ENCODE results near the gene MED13L. TPM values are rescaled to one million over a fixed set of nuclear protein-coding genes. Genes with fewer than 3 reads are reported as not detected.

The MED13L gene
- total RNA-seq, 1 donor from 2014 or later: 39.8 TPM

DNA sequence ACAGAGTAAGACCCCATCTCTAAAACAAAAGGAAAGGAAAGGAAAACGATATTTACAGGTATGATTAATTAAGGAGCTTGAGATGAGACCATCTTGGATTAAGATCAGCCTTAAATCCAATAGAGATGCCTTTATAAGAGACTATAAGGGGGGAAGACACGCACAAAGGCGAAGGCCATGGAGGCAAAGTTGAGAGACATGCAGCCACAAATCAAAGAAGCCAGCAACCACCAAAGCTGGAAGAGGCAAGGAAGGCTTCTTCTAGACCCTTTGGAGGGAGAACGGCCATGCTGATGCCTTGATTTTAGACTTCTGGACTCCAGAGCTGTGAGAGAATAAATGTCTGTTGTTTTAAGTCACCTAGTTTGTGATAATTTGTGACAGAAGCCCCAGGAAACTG, 39.6 kb upstream of the MED13L start:
- no peak for FAIRE-seq
- TF ChIP-seq, protein P1, sequence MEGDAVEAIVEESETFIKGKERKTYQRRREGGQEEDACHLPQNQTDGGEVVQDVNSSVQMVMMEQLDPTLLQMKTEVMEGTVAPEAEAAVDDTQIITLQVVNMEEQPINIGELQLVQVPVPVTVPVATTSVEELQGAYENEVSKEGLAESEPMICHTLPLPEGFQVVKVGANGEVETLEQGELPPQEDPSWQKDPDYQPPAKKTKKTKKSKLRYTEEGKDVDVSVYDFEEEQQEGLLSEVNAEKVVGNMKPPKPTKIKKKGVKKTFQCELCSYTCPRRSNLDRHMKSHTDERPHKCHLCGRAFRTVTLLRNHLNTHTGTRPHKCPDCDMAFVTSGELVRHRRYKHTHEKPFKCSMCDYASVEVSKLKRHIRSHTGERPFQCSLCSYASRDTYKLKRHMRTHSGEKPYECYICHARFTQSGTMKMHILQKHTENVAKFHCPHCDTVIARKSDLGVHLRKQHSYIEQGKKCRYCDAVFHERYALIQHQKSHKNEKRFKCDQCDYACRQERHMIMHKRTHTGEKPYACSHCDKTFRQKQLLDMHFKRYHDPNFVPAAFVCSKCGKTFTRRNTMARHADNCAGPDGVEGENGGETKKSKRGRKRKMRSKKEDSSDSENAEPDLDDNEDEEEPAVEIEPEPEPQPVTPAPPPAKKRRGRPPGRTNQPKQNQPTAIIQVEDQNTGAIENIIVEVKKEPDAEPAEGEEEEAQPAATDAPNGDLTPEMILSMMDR (IDR thresholded peaks at IDR 0.05; ENCODE audit: insufficient read depth, low read length, severe bottlenecking): no peak

DNA sequence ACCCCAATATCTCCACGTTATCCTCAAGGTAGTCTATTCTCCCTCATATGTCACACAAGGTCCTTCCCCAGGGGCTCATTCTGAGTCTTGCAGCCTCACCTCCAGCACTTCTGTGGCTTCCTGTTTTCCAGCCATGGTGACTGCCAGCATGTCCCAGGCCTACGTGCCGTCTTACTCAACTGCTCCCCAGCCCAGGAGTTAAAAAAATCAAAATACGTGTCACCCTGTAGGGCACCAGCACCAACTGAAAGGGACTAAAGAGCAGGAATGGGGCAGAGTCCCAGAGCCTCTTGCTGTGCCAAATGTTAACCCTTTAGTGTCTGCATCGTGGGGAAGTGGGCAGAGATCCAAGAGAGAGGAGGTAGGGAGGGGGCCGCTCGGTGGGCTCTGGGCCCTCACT, 37.0 kb upstream of the MED13L start:
- H3K4me3 ChIP-seq (ENCODE audit: low read depth, low read length): no peak overlapping the region
- DNase-seq (ENCODE audit: low read depth) (no peak), FAIRE-seq (no peak)
- no peaks in the 10 kb centered on the region for H3K27me3 ChIP-seq (ENCODE audit: control insufficient read depth, insufficient read depth, low read length)
- H3K36me3 ChIP-seq (ENCODE audit: control insufficient read depth, insufficient read depth, low read length): no peaks in the 10 kb centered on the region
- TF ChIP-seq, protein P1 (IDR thresholded peaks at IDR 0.05; ENCODE audit: insufficient read depth, low read length, severe bottlenecking): no peak

More for the DNA sequence above, 39.6 kb upstream of the MED13L start:
- Histone ChIP-seq H3K4me3 (ENCODE audit: low read depth, low read length) (no peak overlapping the region), H3K36me3 (ENCODE audit: control insufficient read depth, insufficient read depth, low read length) (no peaks in the 10 kb centered on the region), H3K27me3 (ENCODE audit: control insufficient read depth, insufficient read depth, low read length) (no peaks in the 10 kb centered on the region)
- DNase-seq (ENCODE audit: low read depth): no peak

DNA sequence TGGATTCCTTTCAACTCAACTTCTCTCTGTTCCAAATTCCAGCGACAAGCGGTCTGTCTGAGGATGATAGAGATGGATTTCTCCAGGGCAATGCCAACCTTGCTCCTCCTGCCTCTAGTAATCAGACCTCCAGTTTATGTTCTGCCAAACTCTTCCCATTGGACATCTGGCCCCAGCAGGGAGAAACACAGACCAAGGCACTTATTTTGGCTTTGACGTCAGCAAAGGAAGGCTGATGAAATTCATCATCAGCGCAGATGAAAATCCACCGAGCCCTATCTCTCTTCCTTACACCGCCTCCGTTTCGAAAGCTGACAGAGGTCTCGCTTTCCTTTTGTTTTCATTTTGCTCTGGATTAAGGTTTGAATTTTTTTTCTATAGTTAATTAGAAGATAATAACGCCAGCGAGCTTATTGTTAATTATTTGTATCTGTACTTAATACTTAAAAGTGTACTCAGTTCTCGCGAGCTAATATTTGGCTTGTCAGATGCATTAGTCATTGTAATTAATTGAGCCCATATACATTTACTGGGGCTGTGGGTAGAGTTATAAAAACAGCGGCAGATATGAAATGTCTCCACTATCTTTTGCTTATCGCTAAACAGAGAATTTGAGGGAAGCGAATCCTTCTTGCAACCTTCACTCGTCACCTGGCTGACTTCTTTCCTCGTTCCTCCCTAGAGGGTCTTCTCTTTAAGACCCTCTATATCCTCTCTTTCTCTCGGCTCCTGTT, 35.9 kb upstream of the MED13L start:
- Histone ChIP-seq H3K4me3 (ENCODE audit: low read depth, low read length) (no peak overlapping the region), H3K36me3 (ENCODE audit: control insufficient read depth, insufficient read depth, low read length) (no peaks in the 10 kb centered on the region), H3K27me3 (ENCODE audit: control insufficient read depth, insufficient read depth, low read length) (no peaks in the 10 kb centered on the region)
- TF ChIP-seq, protein P1 (IDR thresholded peaks at IDR 0.05; ENCODE audit: insufficient read depth, low read length, severe bottlenecking): no peak
- FAIRE-seq: no peak
- DNase-seq (ENCODE audit: low read depth): no peak

DNA sequence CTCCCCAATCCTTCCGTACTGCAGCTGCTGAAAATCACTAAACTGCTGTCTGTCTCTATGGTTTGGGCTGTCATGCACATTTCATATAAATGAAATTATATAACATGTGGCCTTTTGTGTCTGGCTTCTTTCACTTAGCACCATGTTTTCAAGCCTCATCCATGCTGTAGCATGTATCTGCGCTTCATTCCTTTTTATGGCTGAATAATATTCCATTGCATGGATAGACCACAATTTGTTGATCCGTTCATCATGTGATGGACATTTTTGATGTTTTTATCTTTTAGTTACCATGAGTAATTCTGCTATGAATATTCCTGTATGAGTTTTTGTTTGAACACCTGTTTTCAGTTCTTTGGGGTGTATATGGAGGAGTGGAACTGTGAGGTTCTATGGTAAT, 32.6 kb upstream of the MED13L start:
- H3K27me3 ChIP-seq (ENCODE audit: control insufficient read depth, insufficient read depth, low read length): no peaks in the 10 kb centered on the region

DNA sequence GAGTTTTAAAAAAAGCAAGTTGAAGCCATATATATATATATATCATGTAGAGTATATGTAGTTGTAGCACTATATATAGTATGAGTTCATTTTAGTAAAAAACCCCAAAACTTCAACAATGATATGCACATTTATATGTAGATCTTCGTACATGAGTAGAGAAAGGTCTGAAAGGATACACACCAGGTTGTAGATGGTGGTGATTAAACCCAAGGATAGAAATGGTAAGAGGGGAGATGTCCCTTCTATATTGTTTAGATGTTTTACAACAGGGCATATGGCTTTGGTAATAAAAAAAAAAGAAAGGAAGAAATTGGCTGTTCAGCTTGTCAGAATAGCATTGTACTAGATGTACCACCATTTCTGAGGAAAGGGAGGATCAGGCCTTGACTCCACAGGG, 31.9 kb upstream of the MED13L start:
- Histone ChIP-seq H3K27me3 (ENCODE audit: control insufficient read depth, insufficient read depth, low read length) (no peaks in the 10 kb centered on the region), H3K4me3 (ENCODE audit: low read depth, low read length) (no peak overlapping the region), H3K36me3 (ENCODE audit: control insufficient read depth, insufficient read depth, low read length) (no peaks in the 10 kb centered on the region)
- DNase-seq (ENCODE audit: low read depth) (no peak), FAIRE-seq (no peak)
- TF ChIP-seq, protein P1 (IDR thresholded peaks at IDR 0.05; ENCODE audit: insufficient read depth, low read length, severe bottlenecking): no peak

More for the DNA sequence above, 32.6 kb upstream of the MED13L start:
- DNase-seq (ENCODE audit: low read depth) (no peak), FAIRE-seq (no peak)
- no peaks in the 10 kb centered on the region for H3K36me3 ChIP-seq (ENCODE audit: control insufficient read depth, insufficient read depth, low read length)
- H3K4me3 ChIP-seq (ENCODE audit: low read depth, low read length): no peak overlapping the region
- TF ChIP-seq, protein P1 (IDR thresholded peaks at IDR 0.05; ENCODE audit: insufficient read depth, low read length, severe bottlenecking): no peak

DNA sequence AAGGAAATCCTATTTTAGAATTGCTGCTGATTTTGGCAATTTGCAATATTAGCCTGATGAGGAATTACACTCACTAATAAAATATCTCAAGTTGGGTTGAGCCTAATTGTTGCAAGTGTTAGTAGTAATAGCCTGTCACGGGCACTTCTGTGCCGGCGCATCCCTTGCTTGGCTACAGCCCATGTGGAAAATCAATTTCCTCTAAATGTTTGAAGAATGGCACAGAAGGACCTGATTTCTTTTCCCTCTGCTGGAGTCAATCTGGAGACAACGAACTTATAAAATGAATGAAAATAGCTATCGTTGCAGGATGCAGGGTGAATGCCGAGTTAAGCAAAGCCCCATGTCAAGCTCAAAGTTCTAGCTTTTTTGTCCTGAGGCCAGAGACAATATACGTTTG, 31.2 kb upstream of the MED13L start:
- TF ChIP-seq, protein P1 (IDR thresholded peaks at IDR 0.05; ENCODE audit: insufficient read depth, low read length, severe bottlenecking): no peak
- no peaks in the 10 kb centered on the region for H3K27me3 ChIP-seq (ENCODE audit: control insufficient read depth, insufficient read depth, low read length)
- H3K4me3 ChIP-seq (ENCODE audit: low read depth, low read length): no peak overlapping the region
- H3K36me3 ChIP-seq (ENCODE audit: control insufficient read depth, insufficient read depth, low read length): no peaks in the 10 kb centered on the region
- DNase-seq (ENCODE audit: low read depth): no peak
- FAIRE-seq: no peak

Measured in bronchial epithelial cell (primary cell).